Measurements from ENCODE around the gene NEDD8.

The NEDD8 gene

GRCh38 chr14:24259282-24260025 lies 27.3 kb upstream of the NEDD8 start:
- Histone ChIP-seq H3K4me3 (ENCODE audit: low read length) (no peak overlapping the region), H3K9me3 (ENCODE audit: control insufficient read depth, insufficient read depth, low read length) (no peaks in the 10 kb centered on the region), H3K27me3 (ENCODE audit: control insufficient read depth, low read length) (no peaks in the 10 kb centered on the region), H3K9me2 (replicated peaks; ENCODE audit: control insufficient read depth, low read length) (no peaks in the 10 kb centered on the region), H3K4me1 (ENCODE audit: control insufficient read depth, low read length) (no peaks in the 10 kb centered on the region), H4K20me1 (ENCODE audit: control insufficient read depth, insufficient read depth, low read depth, low read length) (no peaks in the 10 kb centered on the region), H3F3A (ENCODE audit: control insufficient read depth, insufficient read depth) (peaks cover 3% of the 10 kb centered on the region; the same call in 1 of the 2 replicates), H3K27ac (ENCODE audit: low read depth, low read length) (no peak overlapping the region), H3K4me2 (ENCODE audit: low read length) (no peak overlapping the region), H3K79me2 (ENCODE audit: control insufficient read depth, low read length) (no peaks in the 10 kb centered on the region), H3K36me3 (ENCODE audit: control insufficient read depth, low read length) (no peaks in the 10 kb centered on the region)
- TF ChIP-seq CTCF (IDR thresholded peaks at IDR 0.05; ENCODE audit: low read depth, low read length, poor library complexity, severe bottlenecking) (no peak), EZH2phosphoT487 (IDR thresholded peaks at IDR 0.05; ENCODE audit: borderline replicate concordance, low read length) (no peak)

- H3K36me3 ChIP-seq (ENCODE audit: control insufficient read depth, low read length): no peaks in the 10 kb centered on the region
- H3F3A ChIP-seq (ENCODE audit: control insufficient read depth, insufficient read depth): peaks cover 3% of the 10 kb centered on the region; the same call in 1 of the 2 replicates
- H3K4me2 ChIP-seq (ENCODE audit: low read length): no peak overlapping the region
- H3K79me2 ChIP-seq (ENCODE audit: control insufficient read depth, low read length): no peaks in the 10 kb centered on the region
- no peak for TF ChIP-seq EZH2phosphoT487 (IDR thresholded peaks at IDR 0.05; ENCODE audit: borderline replicate concordance, low read length)
- no peaks in the 10 kb centered on the region for H3K27me3 ChIP-seq (ENCODE audit: control insufficient read depth, low read length)
- no peak overlapping the region for H3K4me3 ChIP-seq (ENCODE audit: low read length)
- H3K4me1 ChIP-seq (ENCODE audit: control insufficient read depth, low read length): no peaks in the 10 kb centered on the region
- H4K20me1 ChIP-seq (ENCODE audit: control insufficient read depth, insufficient read depth, low read depth, low read length): no peaks in the 10 kb centered on the region
- H3K9me3 ChIP-seq (ENCODE audit: control insufficient read depth, insufficient read depth, low read length): no peaks in the 10 kb centered on the region
- no peak overlapping the region for H3K27ac ChIP-seq (ENCODE audit: low read depth, low read length)
- H3K9me2 ChIP-seq (replicated peaks; ENCODE audit: control insufficient read depth, low read length): no peaks in the 10 kb centered on the region
Measured at GRCh38 chr14:24258548-24259265, 26.5 kb upstream of the NEDD8 start.

- H4K20me1 ChIP-seq (ENCODE audit: control insufficient read depth, insufficient read depth, low read depth, low read length): no peaks in the 10 kb centered on the region
- no peak for TF ChIP-seq EZH2phosphoT487 (IDR thresholded peaks at IDR 0.05; ENCODE audit: borderline replicate concordance, low read length)
- no peak for TF ChIP-seq CTCF (IDR thresholded peaks at IDR 0.05; ENCODE audit: low read depth, low read length, poor library complexity, severe bottlenecking)
- no peaks in the 10 kb centered on the region for H3K27me3 ChIP-seq (ENCODE audit: control insufficient read depth, low read length)
- no peaks in the 10 kb centered on the region for H3K9me3 ChIP-seq (ENCODE audit: control insufficient read depth, insufficient read depth, low read length)
- H3K4me1 ChIP-seq (ENCODE audit: control insufficient read depth, low read length): no peaks in the 10 kb centered on the region
- no peak overlapping the region for H3K27ac ChIP-seq (ENCODE audit: low read depth, low read length)
- H3K4me2 ChIP-seq (ENCODE audit: low read length): no peak overlapping the region
- H3F3A ChIP-seq (ENCODE audit: control insufficient read depth, insufficient read depth): peaks cover 3% of the 10 kb centered on the region; the same call in 1 of the 2 replicates
- no peak overlapping the region for H3K4me3 ChIP-seq (ENCODE audit: low read length)
- no peaks in the 10 kb centered on the region for H3K9me2 ChIP-seq (replicated peaks; ENCODE audit: control insufficient read depth, low read length)
- no peaks in the 10 kb centered on the region for H3K79me2 ChIP-seq (ENCODE audit: control insufficient read depth, low read length)
- H3K36me3 ChIP-seq (ENCODE audit: control insufficient read depth, low read length): no peaks in the 10 kb centered on the region
Measured at GRCh38 chr14:24258119-24258518, 26.0 kb upstream of the NEDD8 start.

- H3K4me2 ChIP-seq (ENCODE audit: low read length): no peak overlapping the region
- H3K4me1 ChIP-seq (ENCODE audit: control insufficient read depth, low read length): no peaks in the 10 kb centered on the region
- no peaks in the 10 kb centered on the region for H3K79me2 ChIP-seq (ENCODE audit: control insufficient read depth, low read length)
- H3K9me3 ChIP-seq (ENCODE audit: control insufficient read depth, insufficient read depth, low read length): no peaks in the 10 kb centered on the region
- H3F3A ChIP-seq (ENCODE audit: control insufficient read depth, insufficient read depth): peaks cover 3% of the 10 kb centered on the region; the same call in 1 of the 2 replicates
- no peaks in the 10 kb centered on the region for H3K9me2 ChIP-seq (replicated peaks; ENCODE audit: control insufficient read depth, low read length)
- TF ChIP-seq CTCF (IDR thresholded peaks at IDR 0.05; ENCODE audit: low read depth, low read length, poor library complexity, severe bottlenecking): no peak
- no peak for TF ChIP-seq EZH2phosphoT487 (IDR thresholded peaks at IDR 0.05; ENCODE audit: borderline replicate concordance, low read length)
- no peak overlapping the region for H3K27ac ChIP-seq (ENCODE audit: low read depth, low read length)
- H3K27me3 ChIP-seq (ENCODE audit: control insufficient read depth, low read length): no peaks in the 10 kb centered on the region
- H4K20me1 ChIP-seq (ENCODE audit: control insufficient read depth, insufficient read depth, low read depth, low read length): no peaks in the 10 kb centered on the region
- H3K36me3 ChIP-seq (ENCODE audit: control insufficient read depth, low read length): no peaks in the 10 kb centered on the region
- H3K4me3 ChIP-seq (ENCODE audit: low read length): no peak overlapping the region
Measured at GRCh38 chr14:24256960-24257359, 24.8 kb upstream of the NEDD8 start.

Measured in DOHH2 (cell line).